Colonic mucosa (tissue), 4 donors: Measurements from ENCODE around the gene BBS5. TPM values are rescaled to one million over a fixed set of nuclear protein-coding genes. Genes with fewer than 3 reads are reported as not detected.

Experiments used
- DNase-seq: peaks from one replicate; pipeline ENCODE4 v3.0.0-alpha.2; 2020
- H3K27ac ChIP-seq: fragments of 200-600 bp; one replicate; pipeline ENCODE4 v1.8.0; 2021
- H3K27me3 ChIP-seq: fragments of 200-600 bp; one replicate; pipeline ENCODE4 v1.8.0; 2021
- H3K36me3 ChIP-seq: fragments of 200-600 bp; one replicate; pipeline ENCODE4 v1.8.0; 2021
- H3K4me1 ChIP-seq: fragments of 200-600 bp; one replicate; pipeline ENCODE4 v1.8.0; 2021; ENCODE audit warnings: mild to moderate bottlenecking
- H3K4me3 ChIP-seq: fragments of 200-600 bp; one replicate; pipeline ENCODE4 v1.8.0; 2021
- H3K9ac ChIP-seq, 2 donors: one replicate each; pipeline ENCODE4 v1.7.0; 2013; ENCODE audit warnings: control low read depth in 2 of 2, low read depth in 2 of 2, low read length in 2 of 2
- H3K9me3 ChIP-seq: fragments of 200-600 bp; one replicate; pipeline ENCODE4 v1.8.0; 2021
- intact Hi-C: fragments of 100-400 bp; cut with DNase I; formaldehyde crosslinking; loops from one replicate; pipeline ENCODE4 v1.14.1; 2022
- total RNA-seq, 2 donors: library from RNA; stranded (reverse); fragmentation: NEBNext Ultra II Directional in 1 of 2; extraction: Animal tissue kit (Norgen Biotek cat#: 25700) in 1 of 2; gene quantifications; one replicate each; pipeline ENCODE4 v1.2.1, GENCODE V29; 2021
- TF ChIP-seq, protein P1 (sequence below): fragments of 200-600 bp; IDR thresholded peaks from one replicate; pipeline ENCODE4 v1.8.0; 2022; ENCODE audit warnings: antibody characterized with exemption, mild to moderate bottlenecking
- donor health status: healthy.
- donor health status: DM: no; HTN: no; CAD: no.
- donor health status: DM: no; HTN: no; CAD: no.

BBS5 gene
- total RNA-seq, 2 donors from 2014 or later: 1.9 to 2.4 TPM

DNA sequence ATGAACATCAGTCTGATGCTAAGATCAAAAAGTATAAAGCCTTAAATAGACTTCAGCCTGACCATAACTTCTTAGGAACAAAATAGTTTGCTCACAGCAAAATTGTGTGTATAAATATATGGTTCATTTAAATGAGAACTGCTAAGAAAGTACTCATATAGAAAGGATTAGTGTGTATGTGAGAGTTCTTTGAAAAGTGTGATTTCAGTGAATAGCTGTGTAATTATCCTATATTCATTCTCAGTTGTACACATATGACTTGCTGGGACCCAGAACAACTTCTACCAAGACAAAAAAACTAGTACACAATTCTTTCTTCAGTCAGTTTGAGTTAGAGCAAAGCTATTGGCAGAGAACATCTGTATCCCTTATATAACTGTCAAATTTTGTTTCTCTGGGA is 7.2 kb downstream of the BBS5 start:
- H3K27ac ChIP-seq: no peak overlapping the region
- H3K4me3 ChIP-seq: no peak overlapping the region
- no peaks in the 10 kb centered on the region for H3K4me1 ChIP-seq
- no peak for DNase-seq
- H3K36me3 ChIP-seq: no peaks in the 10 kb centered on the region
- H3K9ac ChIP-seq: no peak overlapping the region
- intact Hi-C loops: no loop called here
- TF ChIP-seq, protein P1, sequence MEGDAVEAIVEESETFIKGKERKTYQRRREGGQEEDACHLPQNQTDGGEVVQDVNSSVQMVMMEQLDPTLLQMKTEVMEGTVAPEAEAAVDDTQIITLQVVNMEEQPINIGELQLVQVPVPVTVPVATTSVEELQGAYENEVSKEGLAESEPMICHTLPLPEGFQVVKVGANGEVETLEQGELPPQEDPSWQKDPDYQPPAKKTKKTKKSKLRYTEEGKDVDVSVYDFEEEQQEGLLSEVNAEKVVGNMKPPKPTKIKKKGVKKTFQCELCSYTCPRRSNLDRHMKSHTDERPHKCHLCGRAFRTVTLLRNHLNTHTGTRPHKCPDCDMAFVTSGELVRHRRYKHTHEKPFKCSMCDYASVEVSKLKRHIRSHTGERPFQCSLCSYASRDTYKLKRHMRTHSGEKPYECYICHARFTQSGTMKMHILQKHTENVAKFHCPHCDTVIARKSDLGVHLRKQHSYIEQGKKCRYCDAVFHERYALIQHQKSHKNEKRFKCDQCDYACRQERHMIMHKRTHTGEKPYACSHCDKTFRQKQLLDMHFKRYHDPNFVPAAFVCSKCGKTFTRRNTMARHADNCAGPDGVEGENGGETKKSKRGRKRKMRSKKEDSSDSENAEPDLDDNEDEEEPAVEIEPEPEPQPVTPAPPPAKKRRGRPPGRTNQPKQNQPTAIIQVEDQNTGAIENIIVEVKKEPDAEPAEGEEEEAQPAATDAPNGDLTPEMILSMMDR: no peak
- no peaks in the 10 kb centered on the region for H3K9me3 ChIP-seq
- H3K27me3 ChIP-seq: no peaks in the 10 kb centered on the region

DNA sequence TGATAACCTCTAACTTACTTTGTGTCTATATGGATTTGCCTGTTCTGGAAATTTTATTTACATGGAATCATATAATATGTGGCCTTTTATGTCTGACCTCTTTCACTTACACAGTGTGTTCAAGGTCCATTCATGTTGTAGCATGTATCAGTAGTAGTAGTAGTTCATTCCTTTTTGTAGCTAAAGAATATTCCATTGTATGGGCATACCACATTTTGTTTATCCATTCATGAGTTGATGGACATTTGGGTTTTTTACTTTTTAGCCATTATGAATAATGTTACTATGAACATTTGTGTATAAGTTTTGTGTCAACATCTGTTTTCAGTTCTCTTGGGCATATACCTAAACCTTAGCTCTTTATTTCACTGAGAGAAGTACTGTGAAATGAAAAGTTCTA is 11.5 kb downstream of the BBS5 start:
- TF ChIP-seq, protein P1: no peak

DNA sequence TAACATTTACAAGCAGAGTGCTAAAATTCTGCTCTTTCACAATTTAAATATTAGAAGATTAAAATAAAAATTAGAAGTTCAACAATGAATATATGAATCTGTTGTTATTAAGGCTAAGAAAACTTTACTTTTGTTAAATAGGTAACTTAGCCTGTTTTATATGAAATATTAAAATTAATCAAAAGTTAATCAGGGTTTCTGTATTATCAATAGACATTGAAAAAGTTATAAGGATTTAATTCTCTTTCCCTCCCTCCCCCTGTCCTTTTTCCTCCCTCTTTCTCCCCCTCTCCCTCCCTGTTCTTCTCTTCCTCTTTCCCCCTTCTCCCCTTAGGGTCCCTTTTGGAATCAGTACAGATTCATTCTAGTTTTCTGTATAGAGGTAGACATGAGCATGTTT is 12.1 kb downstream of the BBS5 start:
- no peak for DNase-seq
- intact Hi-C loops: no loop called here
- H3K9me3 ChIP-seq: no peaks in the 10 kb centered on the region
- TF ChIP-seq, protein P1: no peak
- no peaks in the 10 kb centered on the region for H3K27me3 ChIP-seq
- no peak overlapping the region for H3K27ac ChIP-seq
- no peak overlapping the region for H3K9ac ChIP-seq
- H3K4me1 ChIP-seq: no peaks in the 10 kb centered on the region
- H3K36me3 ChIP-seq: no peaks in the 10 kb centered on the region
- H3K4me3 ChIP-seq: no peak overlapping the region

More for the DNA sequence above, 11.5 kb downstream of the BBS5 start:
- no peak for DNase-seq
- Histone ChIP-seq H3K27ac (no peak overlapping the region), H3K4me1 (no peaks in the 10 kb centered on the region), H3K27me3 (no peaks in the 10 kb centered on the region), H3K36me3 (no peaks in the 10 kb centered on the region), H3K9ac (no peak overlapping the region), H3K4me3 (no peak overlapping the region), H3K9me3 (no peaks in the 10 kb centered on the region)
- intact Hi-C loops: no loop called here

DNA sequence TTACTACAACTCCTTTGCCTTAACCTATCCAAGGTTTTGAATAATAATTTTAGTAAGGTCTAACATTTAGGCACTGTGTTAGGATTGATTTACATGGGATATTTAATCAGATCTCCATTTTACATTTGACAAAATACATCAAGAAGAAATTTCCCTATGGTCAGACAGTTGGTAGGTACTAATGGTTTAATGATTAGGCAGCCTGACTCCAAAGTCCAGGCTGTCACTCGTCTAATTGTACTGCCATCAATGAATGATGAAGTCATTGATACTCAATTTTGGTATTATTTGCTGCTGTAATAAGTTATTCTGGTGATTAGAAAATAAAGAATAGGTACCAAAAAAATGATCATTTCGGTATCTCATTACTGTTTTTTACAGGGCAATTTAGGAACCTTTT is 14.1 kb downstream of the BBS5 start:
- no peak overlapping the region for H3K4me3 ChIP-seq
- H3K4me1 ChIP-seq: no peaks in the 10 kb centered on the region
- intact Hi-C loops: no loop called here
- H3K27me3 ChIP-seq: no peaks in the 10 kb centered on the region
- TF ChIP-seq, protein P1: no peak
- no peaks in the 10 kb centered on the region for H3K9me3 ChIP-seq
- no peak overlapping the region for H3K27ac ChIP-seq
- H3K9ac ChIP-seq: no peak overlapping the region
- DNase-seq: no peak
- H3K36me3 ChIP-seq: no peaks in the 10 kb centered on the region

- no peaks in the 10 kb centered on the region for H3K4me1 ChIP-seq
- DNase-seq: no peak
- no peak overlapping the region for H3K4me3 ChIP-seq
- no peaks in the 10 kb centered on the region for H3K9me3 ChIP-seq
- intact Hi-C loops: no loop called here
- H3K27me3 ChIP-seq: no peaks in the 10 kb centered on the region
- H3K27ac ChIP-seq: no peak overlapping the region
- TF ChIP-seq, protein P1: no peak
- H3K36me3 ChIP-seq: no peaks in the 10 kb centered on the region
- H3K9ac ChIP-seq: no peak overlapping the region
Measured at GRCh38 chr2:169495310-169495928, 16.1 kb downstream of the BBS5 start.
